Measurements from ENCODE around the gene DUSP7. TPM values are rescaled to one million over a fixed set of nuclear protein-coding genes. Genes with fewer than 3 reads are reported as not detected.

The DUSP7 gene
- total and polyA plus RNA-seq, 9 of the 15 experiments (the other 6 are each of a cell fraction or from before 2014, with no cell fraction given) = 0.45 to 15.8 (median 8.2) TPM

DNA sequence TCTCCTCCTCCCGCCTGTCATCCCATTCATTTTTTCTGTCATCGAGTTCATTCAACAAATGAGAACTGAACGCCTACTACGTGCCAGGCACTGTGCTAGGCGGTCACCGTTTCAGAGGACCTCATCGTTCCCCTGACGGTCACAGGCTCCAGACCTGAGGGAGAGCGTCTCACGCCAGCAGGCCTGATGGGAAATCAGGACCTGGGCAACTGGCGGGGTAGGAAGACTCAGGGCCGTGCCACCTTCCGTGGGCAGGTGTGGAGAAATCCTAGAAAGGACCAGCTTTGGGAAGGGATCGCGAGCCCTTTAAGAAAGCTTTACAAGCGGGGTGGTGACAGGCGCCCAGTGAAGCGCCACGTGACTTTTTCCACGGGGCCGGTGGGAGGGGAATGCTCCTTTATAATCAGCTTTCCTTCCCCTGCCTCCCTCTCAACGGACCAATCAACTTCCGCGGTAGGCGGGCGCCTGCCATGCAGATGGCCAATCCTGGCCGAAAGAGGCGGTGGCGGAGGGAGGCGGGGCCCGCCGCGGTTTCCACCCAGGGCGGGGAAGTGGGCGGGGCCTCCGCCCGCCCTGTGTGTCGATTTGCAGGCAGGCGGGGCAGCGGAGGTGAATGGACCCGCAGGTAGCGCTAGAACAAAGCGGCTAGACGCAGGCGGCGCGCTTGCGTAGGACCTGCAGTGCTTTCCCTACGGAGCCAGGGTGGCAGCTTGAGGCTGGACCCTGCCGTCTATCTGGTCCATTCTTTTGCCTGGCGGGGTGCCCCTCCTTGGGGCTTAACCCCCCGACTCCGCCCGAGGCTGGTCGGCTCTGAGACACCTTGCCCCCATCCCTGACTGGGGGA, 819 bp upstream of the DUSP7 start:
- 3% methylated on average over 33 of the region's 55 CpGs for WGBS (ENCODE audit: insufficient coverage, low coverage, missing lambda C conversion rate)
- DNase-seq (ENCODE audit: extremely low read depth in 1 of 4, low spot score in 3 of 4) (peak; percentile 93 to 98 (median 96)), FAIRE-seq (peak; percentile 93), ATAC-seq (peak; percentile 91)
- H3K4me1 ChIP-seq (replicated peaks in 1 of 2; ENCODE audit: control insufficient read depth in 2 of 2, insufficient read depth in 2 of 2, low read length in 2 of 2) = peaks cover 17 to 52% of the 10 kb centered on the region in 2 experiments; a peak in 4 of 5 replicates
- peak overlapping the region; percentile 68 for H3K27ac ChIP-seq (ENCODE audit: extremely low read depth, low read depth, low read length)
- peak overlapping the region; percentile 61 for H3K4me3 ChIP-seq
- H3K4me2 ChIP-seq (ENCODE audit: insufficient read depth, low read length) = peak overlapping the region; percentile 97
- CTCF ChIA-PET (ENCODE audit: low intra/inter-chr PET ratio) = interaction anchor here (1.4 to 1.6 kb wide), 2 partner anchors 66 to 86 kb away, joined by 3 read pairs; no protein-coding TSS in a partner anchor
- peak overlapping the region; percentile 98 for H2AFZ ChIP-seq (ENCODE audit: low read depth, low read length)
- peaks cover 22% of the 10 kb centered on the region; the same call in 2 of the 3 replicates for H3K36me3 ChIP-seq (ENCODE audit: control insufficient read depth, insufficient read depth, low read length)
- peaks cover 6% of the 10 kb centered on the region; the same call in 1 of the 2 replicates for H4K20me1 ChIP-seq (replicated peaks; ENCODE audit: control insufficient read depth, insufficient read depth, low read length)
- no peaks in the 10 kb centered on the region for H3K27me3 ChIP-seq (ENCODE audit: control insufficient read depth in 2 of 2, insufficient read depth in 2 of 2, low read length in 2 of 2)
- H3K9me1 ChIP-seq (ENCODE audit: control insufficient read depth, insufficient read depth, low read length) = no peaks in the 10 kb centered on the region
- no TSS peak for BruUV-seq (replicated peaks)
- intact Hi-C loops (cut with micrococcal nuclease) = loop anchor here (2.0 kb wide), 1 partner anchor 114 kb away; the partner anchor contains the start of gene PARP3
- peaks cover 39% of the 10 kb centered on the region for H3K79me2 ChIP-seq (ENCODE audit: control insufficient read depth, insufficient read depth, low read length)
- H3K9me3 ChIP-seq (replicated peaks; ENCODE audit: control insufficient read depth, insufficient read depth, low read depth, low read length) = no peaks in the 10 kb centered on the region
- POLR2A ChIA-PET = interaction anchor here (0.5 to 1.1 kb wide), 7 partner anchors 61 to 327 kb away, joined by 3 to 4 read pairs (median 3); partner anchors contain the start of gene RPL29
- H3K9ac ChIP-seq (ENCODE audit: insufficient read depth in 1 of 2, low read depth in 2 of 2, low read length in 2 of 2) = peak overlapping the region; percentile 70 to 91
- in situ Hi-C loops (cut with MboI) = no loop called here
- TF ChIP-seq, protein P1, sequence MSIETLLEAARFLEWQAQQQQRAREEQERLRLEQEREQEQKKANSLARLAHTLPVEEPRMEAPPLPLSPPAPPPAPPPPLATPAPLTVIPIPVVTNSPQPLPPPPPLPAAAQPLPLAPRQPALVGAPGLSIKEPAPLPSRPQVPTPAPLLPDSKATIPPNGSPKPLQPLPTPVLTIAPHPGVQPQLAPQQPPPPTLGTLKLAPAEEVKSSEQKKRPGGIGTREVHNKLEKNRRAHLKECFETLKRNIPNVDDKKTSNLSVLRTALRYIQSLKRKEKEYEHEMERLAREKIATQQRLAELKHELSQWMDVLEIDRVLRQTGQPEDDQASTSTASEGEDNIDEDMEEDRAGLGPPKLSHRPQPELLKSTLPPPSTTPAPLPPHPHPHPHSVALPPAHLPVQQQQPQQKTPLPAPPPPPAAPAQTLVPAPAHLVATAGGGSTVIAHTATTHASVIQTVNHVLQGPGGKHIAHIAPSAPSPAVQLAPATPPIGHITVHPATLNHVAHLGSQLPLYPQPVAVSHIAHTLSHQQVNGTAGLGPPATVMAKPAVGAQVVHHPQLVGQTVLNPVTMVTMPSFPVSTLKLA (conservative IDR thresholded peaks at IDR 0.05) = peak; percentile 96
- TF ChIP-seq ZNF212 (CRISPR knock-in tag; IDR thresholded peaks at IDR 0.05) = no peak
- no peak for TF ChIP-seq IRF2 (CRISPR knock-in tag; IDR thresholded peaks at IDR 0.05)
- TF ChIP-seq, protein P2, sequence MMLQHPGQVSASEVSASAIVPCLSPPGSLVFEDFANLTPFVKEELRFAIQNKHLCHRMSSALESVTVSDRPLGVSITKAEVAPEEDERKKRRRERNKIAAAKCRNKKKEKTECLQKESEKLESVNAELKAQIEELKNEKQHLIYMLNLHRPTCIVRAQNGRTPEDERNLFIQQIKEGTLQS (IDR thresholded peaks at IDR 0.05) = 0 out of 2 replicates have a peak, but pooled peaks have one; percentile 25
- TF ChIP-seq, protein P2 (CRISPR knock-in tag; conservative IDR thresholded peaks at IDR 0.05) = no peak
- TF ChIP-seq NRF1 (conservative IDR thresholded peaks at IDR 0.05 in 1 of 2, IDR thresholded peaks at IDR 0.05 in 1 of 2) = peak; percentile 87 to 89
- no peak for TF ChIP-seq ZNF75A (CRISPR knock-in tag; IDR thresholded peaks at IDR 0.05)
- TF ChIP-seq SP2 (IDR thresholded peaks at IDR 0.05; ENCODE audit: extremely low read depth, low read depth, low read length, poor library complexity, severe bottlenecking) = peak; percentile 71
- peak in 1 of 2 experiments; percentile 34; a peak in 2 of 4 replicates for TF ChIP-seq MAZ (CRISPR knock-in tag; conservative IDR thresholded peaks at IDR 0.05 in 1 of 2, IDR thresholded peaks at IDR 0.05 in 1 of 2)
- TF ChIP-seq MYC (IDR thresholded peaks at IDR 0.05; ENCODE audit: low read depth, low read length) = peak; percentile 67
- TF ChIP-seq MYC (CRISPR knock-in tag; IDR thresholded peaks at IDR 0.05; ENCODE audit: borderline replicate concordance, low read depth) = no peak
- TF ChIP-seq KDM5B (IDR thresholded peaks at IDR 0.05; ENCODE audit: insufficient replicate concordance, low read depth, low read length) = peak; percentile 31
- TF ChIP-seq CHD4 (IDR thresholded peaks at IDR 0.05; ENCODE audit: insufficient read depth, insufficient replicate concordance, low read depth, low read length, poor library complexity, severe bottlenecking) = peak; percentile 37
- peak; percentile 62 for TF ChIP-seq CBFA2T2 (conservative IDR thresholded peaks at IDR 0.05)
- peak; percentile 89 for TF ChIP-seq FOS (IDR thresholded peaks at IDR 0.05; ENCODE audit: extremely low read depth, insufficient read length)
- TF ChIP-seq NEUROD1 (IDR thresholded peaks at IDR 0.05; ENCODE audit: borderline replicate concordance, low read depth, low read length, partially characterized antibody) = peak; percentile 80
- 0 out of 4 replicates have a peak, but pooled peaks have one; percentile 36 to 69 for TF ChIP-seq SIN3A (IDR thresholded peaks at IDR 0.05; ENCODE audit: borderline replicate concordance in 2 of 2, control insufficient read depth in 1 of 2, low read depth in 2 of 2, low read length in 2 of 2)
